GM21360 (cell line): ENCODE data around the gene EFHD1.
"Not testable (repeated sequence)": the region's sequence is repeated elsewhere in the genome, so short reads cannot be mapped to it uniquely, and the experiment has no call there.

Source experiments
- ATAC-seq: cut with Tn5 transposase; IDR thresholded peaks from one replicate; pipeline ENCODE4 v1.9.1; 2021; ENCODE audit warnings: mild to moderate bottlenecking, moderate library complexity; ENCODE audit not compliant: unreplicated experiment

Gene EFHD1

GRCh38 chr2:232647261-232647660, 13.9 kb downstream of the EFHD1 start:
- ATAC-seq = no peak

DNA sequence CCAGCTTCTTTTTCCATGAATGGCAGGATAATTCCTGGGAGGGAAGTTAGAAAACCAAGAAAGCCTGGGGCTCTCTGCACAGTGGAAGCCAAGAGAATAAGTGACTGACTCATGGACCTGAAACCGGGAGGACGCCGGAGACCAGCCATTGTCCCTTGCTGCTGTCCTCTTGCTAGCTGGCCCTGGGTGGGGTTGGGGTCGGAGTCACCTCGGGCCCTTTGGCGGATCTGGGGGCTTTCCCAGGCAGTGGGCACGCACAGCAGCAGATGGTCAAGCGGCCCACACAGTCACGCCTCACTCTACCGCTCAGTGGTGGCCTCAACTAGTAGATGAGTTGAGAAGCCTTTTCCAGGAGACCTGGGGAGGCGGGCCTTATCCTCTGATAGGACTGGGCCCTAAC, 15.6 kb downstream of the EFHD1 start:
- ATAC-seq = no peak

DNA sequence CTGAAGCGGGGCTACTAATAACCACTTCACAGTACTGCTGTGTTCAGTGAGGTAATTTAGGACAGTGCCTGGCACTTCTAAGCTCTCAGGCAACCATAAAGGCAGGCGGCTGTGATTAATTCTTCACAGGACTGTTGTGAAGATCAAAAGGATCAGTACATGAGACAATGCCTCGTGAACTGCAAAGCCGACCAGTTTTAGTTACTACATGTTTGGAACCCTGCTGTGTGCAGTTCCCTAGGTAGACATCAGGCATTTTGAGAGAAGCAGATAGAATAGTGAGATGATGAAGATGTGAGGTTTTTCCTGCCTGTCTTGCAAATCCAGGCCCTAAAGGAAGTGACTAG, 19.1 kb downstream of the EFHD1 start:
- ATAC-seq = no peak

DNA sequence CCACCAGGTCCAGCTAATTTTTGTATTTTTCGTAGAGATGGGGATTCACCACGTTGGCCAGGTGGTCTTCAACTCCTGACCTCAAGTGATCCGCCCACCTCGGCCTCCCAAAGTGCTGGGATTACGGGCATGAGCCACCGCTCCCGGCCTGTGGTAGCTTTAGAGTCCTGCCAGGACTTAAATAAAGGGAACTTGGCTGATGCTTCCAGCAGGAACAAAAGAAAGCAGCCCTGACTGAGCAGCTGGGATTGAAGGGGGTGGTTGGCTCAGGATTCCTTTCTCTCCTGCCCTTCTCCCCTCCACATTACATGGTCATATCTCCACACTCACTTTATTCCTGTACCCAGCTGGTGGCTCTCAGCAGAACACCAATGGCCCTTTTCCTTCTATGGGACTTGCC, 20.0 kb downstream of the EFHD1 start:
- no peak for ATAC-seq

DNA sequence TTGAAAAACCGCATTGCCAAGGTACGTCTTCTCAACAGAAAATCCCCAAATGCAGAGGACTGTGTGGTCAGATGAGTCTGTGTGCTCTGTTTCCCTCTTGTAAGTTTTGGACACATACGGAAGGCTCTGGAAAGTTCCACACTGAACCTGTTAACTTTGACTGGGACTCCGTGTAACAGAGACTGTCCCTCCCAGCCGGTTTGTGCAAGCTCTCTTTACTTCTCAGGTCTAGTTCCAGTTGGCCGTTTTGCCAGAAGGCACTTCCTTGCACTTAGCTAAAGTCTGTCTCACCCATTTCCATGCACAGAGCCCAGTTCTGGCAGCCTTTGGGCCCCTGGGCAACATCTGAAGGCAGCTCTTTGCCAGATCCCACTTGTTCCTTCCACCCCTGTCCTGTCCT, 22.0 kb downstream of the EFHD1 start:
- ATAC-seq = no peak

DNA sequence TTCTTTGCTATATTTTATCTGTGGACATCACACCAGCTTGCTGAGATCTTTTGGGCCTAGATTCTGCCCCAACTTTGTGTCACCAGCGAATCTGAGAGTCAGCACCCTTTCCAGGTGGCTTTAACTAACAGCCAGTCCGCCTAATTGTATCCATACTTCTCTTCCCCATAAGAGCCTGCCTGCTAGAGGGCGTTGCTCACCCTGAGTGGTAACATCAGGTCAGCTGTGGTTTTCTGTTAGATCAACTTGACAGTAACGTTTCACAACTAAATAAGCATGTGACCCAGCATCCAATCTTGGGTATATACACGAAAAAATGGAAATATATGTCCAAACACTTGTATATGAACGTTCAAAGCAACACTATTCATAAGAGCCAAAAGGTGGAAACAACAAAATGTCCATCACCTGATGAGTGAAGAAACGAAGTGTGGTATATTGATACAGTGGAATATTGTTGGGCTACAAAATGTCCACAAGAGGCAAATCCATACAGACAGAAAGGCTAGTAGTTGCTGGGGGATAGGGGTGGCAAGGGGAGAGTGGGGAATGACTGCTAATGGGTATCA, 24.9 kb downstream of the EFHD1 start:
- no peak for ATAC-seq

DNA sequence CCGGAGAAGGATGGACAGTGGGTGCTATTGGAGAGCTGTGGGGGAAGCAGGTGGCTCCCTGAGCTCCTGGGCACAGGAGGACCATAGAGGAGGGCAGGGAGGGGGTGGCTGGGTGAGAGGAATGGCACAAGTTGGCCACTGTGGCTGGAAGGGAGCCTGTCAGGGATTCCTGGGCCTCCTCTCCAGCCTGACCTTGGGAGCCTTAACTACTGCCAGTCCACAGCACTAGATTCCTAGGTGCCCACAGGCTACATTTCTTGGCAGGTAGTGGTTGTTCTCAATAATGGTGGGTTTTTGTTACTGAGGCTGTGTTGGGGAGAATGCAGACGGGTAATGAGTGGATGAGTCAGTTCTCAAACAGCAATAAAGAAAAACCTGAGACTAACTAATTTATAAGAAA, 26.0 kb downstream of the EFHD1 start:
- ATAC-seq = no peak

DNA sequence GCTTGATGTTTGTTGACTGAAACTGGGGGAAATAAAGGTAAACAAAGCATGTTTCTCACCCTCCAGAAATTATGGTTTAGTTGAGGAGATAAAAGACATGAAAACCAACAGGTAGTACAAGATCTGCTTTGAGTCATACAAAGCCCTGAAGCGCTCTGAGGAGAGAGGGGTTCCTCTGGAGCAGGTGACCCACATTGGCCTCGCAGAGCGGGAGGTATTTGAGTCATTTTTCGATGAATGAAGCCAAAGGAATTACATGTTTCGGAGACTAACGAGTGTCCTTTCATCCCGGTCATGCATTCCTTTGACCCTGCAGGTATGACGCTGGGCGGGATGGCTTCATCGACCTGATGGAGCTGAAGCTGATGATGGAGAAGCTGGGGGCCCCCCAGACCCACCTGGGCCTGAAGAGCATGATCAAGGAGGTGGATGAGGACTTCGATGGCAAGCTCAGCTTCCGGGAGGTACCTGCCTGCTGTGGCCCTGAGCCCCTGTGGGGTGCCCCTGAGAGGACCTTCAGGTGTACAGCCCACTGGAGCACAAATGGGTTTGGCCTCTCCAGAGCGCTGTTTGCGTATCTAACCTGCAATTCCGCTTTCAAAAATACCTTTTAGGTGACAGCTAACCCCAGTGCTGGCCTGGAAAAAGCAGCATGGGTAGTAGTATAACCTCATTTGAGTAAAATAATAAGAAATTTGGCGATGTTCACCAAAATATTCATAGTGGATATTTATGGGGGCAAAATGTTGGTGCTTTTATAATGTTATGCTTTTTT, 29.3 kb downstream of the EFHD1 start:
- ATAC-seq = no peak

DNA sequence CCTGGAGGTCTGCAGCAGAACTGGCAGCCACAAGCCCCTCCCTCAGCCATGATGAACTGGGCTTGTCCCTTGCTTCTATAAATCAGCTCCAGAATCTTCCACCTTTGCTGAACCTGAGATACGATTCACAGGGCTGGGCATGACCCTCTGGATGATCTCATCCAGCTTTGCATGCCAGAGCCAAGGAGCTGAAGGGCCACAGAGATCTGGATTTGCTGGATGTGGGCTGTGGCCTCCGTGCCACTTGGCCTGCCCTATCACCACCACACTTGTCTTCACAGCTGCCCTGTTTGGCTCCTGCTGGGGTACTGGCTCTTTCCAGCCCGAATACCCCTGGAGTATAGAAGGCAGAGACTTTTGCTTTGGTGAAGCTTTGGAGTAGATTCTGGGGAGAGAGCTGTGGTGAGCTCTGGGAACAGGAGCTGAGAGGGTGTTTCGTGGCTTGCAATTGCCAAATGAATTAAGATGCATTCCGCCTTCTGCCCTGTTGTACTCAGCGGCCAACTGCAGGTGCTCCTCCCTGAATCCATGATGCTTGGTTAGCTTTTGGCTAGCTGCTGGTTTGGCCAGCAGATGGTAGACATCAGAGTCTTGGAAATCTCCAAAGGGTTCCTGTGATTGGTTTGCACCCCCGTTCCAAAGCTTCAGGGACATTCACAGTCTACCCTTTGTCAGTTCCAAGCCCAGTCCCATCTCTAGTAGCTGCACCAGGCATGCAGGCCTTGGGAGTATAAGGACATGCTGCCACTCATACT, 32.8 kb downstream of the EFHD1 start:
- no peak for ATAC-seq

DNA sequence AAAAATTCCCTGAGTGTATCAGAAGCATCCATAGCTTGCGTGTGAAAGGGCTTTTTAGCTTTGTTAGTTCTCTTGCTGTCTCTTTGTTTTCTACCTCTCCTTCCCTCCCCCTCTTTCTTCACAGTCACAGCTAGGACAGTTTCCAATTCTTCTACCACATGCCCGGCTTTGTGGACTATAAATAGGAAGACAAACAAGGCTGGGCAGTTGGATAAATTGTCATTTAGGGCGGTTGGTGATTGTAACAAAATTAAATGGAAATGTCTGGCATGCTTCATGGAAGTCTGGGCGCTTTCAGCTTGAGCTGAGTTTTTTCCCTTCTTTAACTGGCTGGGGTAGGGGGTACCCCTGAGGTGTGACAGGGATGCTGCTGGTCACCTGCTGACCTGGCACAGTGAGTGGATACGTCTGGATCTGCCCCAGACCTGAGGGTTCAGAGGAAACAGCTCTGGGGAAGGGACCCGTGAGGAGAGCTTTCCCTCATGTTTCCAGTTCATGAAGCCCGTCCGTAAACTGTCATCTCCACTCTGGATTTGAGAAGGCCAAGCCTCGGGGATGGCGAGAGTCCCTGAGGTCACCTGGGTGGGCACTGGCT, 34.7 kb downstream of the EFHD1 start:
- no peak for ATAC-seq

- ATAC-seq = no peak
Observed at GRCh38 chr2:232668805-232669444, 35.5 kb downstream of the EFHD1 start.

DNA sequence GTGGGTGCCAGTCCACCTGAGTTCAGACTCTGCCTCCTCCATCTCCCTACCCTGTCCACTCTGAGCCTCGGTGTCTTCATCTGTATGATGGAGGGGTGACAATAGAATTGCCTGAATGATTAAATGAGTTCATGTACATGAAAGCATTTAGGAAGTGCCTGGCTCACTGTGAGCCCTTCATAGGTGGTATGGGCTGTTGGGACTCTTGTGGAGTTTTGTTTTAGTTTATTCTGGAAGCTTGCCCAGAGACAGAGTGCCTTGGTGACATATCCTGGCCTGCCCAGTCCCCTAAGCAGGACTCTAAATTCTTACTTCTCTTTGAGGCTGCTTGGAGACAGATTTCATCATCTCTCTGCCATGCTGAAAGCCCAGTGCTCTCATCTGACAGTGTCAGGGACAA, 39.2 kb downstream of the EFHD1 start:
- ATAC-seq = no peak

DNA sequence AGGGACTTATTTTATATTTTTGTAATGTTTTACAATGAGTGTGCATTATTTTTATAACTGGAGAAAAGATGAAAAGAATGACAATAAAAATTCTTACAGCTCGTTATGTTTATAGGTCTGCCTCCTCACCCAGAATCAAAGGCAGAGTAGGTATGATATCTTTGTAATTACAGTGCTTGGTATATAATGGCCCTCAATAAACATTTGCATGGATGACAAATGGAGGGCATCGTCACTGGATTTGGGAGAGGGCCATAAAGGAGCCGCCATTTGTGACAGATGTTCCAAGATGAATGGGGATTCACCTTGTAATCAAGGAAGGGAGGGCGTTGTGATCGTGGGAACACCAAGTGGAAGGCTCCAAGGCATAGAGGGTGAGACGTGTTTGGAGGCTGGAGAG, 41.1 kb downstream of the EFHD1 start:
- no peak for ATAC-seq

DNA sequence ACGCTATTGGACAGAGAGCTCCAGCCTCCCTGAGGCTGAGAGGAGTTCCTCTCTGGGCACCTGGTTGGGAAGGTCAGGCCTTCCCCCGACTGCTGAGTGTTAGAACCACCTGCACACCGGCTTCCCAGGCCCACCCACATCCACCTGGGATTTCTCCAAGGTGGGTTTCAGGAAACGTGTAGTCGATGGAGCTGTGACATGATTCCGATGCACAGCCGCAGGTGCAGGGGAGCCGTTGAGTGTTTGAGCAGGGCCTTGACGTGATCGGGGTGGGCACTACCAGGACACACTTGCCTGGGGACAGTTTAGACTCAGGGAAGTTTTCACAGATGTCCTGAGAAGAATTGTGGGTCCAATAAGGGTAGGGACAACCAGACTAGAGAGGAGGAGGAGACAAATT, 42.0 kb downstream of the EFHD1 start:
- no peak for ATAC-seq

DNA sequence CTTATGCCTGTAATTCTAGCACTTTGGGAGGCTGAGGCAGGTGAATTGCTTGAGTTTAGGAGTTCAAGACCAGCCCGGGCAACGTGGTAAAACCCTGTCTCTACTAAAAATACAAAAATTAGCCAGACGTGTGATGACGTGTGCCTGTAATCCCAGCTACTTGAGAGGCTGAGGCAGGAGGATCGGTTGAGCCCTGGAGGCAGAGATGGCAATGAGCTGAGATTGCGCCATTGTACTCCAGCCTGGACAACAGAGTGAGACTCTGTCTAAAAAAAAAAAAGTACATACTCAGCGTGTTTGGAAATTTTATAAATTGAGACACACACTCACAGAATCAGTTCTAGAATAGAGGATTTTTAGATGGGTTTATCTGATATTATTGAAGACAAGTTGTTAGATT, 46.6 kb downstream of the EFHD1 start:
- no peak for ATAC-seq

DNA sequence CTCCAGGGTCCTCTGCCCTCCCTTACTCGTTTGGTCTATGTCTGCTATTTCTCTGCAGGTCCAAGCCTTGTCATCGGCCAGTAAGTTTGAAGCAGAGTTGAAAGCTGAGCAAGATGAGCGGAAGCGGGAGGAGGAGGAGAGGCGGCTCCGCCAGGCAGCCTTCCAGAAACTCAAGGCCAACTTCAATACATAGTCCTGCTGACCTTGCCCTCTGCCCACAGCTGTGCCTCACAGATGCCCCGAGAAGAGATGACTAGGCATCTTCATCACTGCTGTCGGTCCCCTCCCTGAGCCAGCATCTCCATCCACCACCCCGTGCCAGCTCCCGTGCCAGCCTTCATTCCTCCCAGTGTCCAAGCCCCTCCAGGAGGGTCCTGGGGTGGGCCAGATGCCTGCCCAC, 48.1 kb downstream of the EFHD1 start:
- ATAC-seq = no peak

GRCh38 chr2:232683368-232683767, 50.0 kb downstream of the EFHD1 start:
- ATAC-seq = no peak

DNA sequence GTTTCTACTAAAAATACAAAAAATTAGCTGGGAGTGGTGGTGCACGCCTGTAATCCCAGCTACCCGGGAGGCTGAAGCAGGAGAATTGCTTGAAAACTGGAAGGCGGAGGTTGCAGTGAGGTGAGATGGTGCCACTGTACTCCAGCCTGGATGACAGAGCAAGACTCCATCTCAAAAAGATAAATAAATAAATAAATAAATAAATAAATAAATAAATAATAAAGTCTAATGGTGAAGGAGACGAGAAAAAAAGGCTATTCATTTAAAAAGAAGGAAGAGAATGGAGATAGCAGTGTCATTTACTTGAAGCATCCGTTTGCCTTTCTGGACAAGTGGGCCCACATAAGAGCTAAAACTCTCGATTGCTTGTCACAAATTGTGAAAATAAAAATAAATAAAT, 52.0 kb downstream of the EFHD1 start:
- ATAC-seq = not testable (repeated sequence)

GRCh38 chr2:232687382-232688160, 54.2 kb downstream of the EFHD1 start:
- no peak for ATAC-seq

DNA sequence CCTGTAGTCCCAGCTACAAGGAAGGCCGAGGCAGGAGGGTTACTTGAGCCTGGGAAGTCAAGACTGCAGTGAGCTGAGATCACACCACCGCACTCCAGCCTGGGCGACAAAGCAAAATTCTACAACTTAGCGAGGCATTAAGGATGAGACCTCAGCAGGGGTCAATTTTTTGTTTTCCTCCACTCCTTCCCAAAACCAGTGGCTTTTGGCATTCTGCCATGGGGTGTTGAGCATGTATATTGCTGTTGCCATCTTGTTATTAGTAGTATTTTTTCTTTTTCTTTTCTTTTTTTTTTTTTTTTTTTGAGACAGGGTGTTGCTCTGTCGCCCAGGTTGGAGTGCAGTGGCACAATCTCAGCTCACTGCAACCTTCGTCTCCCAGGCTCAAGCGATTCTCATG, 54.8 kb downstream of the EFHD1 start:
- ATAC-seq = no peak
